HG02798 (cell line): ENCODE measurements around the gene DGKK.

ENCODE experiments used
- ATAC-seq: cut with Tn5 transposase; IDR thresholded peaks from one replicate; pipeline ENCODE4 v1.9.1; 2021; ENCODE audit warnings: mild to moderate bottlenecking; ENCODE audit not compliant: unreplicated experiment, poor library complexity

Gene DGKK

DNA sequence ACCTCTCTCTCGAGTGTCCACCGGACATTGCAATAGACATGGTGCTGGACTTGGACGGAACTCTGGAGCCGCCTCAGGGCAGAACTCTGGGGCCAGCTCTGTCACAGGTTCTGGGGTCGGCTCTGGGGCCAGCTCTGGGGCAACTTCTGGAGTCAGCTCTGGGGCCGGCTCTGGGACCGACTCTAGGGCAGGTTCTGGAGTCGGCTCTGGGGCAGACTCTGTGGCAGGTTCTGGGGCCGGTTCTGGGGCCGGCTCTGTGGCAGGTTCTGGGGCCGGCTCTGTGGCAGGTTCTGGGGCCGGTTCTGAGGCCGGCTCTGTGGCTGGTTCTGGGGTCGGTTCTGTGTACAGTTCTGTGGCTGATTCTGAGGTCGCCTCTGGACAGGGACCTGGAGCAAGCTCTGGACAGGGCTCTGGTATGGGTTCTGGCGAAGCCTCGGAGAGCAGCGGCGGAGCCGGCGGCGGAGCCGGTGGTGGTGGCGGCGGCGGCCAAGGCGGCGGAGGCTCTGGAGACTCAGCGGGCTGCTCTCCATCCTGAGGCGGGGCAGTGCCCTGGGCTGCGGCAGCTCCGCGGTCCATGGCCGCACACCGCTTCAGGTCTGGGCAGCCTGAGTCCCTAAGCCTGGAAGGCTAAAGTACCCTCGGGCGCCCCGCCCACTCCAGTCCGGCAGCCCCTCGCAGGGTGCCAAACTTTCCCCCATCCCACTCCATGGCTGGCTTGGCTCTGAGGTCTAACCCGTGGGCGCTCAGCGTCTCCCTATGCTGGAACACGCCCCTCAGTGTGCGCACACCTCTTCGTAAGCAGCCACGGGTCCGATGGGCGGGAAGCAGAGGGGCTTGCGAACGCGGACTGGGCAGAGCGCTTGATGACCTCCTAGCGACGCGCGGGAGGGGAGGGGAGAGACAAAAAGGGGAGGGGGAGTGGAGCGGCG is at the start of gene DGKK:
TSS of gene DGKK (minus strand) at position 723 of the 929 bp plus-strand sequence. CDS start at position 576, 147 bp downstream.
- ATAC-seq = no peak

GRCh38 chrX:50514811-50515210 is 44.2 kb upstream of the DGKK start:
- ATAC-seq = no peak

DNA sequence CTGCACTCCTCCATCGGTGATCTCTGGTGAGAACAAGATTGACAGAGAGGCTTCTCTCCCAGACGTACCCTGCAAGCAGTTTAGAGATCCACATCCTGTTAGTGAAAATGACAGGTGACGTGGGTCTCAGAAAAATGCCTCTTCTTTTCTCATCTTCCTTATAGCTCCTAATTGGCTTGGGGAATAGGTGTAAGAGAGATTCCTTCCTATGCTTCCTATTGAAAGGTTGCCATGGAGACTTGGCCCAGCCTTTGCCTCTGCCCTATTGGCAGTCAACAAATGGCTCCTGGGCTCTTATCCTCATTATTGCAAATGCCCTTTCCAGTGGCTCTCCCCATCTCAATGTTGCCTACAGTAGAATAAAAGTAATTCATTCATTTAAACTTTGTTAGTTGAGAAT is 26.5 kb upstream of the DGKK start:
- ATAC-seq = no peak

- no peak for ATAC-seq
These were observed 25.0 kb upstream of the DGKK start for GRCh38 chrX:50495616-50496015.

DNA sequence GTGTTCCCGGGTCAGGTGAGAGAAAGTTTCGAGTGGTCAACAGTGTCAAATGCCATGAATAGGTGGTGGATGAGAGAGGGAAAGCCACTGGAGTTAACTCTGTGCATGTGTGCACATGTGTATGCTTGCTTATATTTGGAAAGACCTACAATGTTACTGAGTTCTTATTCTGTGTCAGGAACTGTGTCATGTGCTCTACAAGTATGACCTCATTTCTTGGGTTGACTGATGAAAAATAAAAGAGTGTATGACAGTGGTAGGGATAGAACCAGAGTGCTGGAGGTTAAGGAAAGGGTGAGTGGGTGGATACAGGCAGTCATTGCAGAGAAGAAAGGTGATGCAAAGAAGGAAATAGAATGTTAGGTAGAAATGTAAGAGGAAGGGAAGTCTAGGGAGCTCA is 22.1 kb upstream of the DGKK start:
- ATAC-seq = no peak

DNA sequence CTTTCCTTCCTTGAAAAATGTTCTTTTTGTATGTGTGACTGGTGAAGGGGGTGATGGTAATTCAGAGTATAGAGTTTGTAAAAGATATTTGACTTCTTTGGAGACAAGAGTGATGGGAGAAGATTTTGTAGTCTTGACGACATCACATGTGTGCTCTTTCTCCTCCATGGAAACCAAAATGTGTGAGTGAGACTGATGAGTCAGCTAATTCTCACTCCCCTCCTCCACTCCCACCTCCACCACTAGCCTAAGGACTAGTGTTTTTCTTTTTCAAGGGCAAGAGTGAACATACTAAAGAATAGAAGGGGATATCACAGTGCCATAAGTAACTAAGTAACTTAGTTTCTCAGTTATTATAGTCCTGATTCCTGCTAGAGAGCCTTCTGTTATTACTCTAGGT is 14.0 kb upstream of the DGKK start:
- no peak for ATAC-seq

DNA sequence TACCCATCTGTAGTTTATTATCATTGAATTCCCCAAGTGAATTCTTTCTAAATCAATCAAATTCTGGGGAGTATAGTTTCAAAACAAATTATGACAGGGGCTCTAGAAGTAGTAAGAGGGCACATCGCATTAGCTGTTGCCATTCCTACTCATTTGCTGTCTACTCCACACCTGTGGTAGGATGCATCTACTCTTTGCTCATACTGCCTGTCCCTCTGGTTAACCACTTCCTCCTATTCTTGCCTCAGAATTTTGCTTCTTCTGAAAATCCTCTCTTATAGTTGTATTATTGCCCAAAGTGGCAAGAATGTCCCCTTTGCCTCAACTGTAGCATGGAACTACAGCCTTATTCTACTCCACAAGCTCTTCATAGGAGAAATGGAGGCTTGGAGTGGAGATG is 12.7 kb upstream of the DGKK start:
- no peak for ATAC-seq

DNA sequence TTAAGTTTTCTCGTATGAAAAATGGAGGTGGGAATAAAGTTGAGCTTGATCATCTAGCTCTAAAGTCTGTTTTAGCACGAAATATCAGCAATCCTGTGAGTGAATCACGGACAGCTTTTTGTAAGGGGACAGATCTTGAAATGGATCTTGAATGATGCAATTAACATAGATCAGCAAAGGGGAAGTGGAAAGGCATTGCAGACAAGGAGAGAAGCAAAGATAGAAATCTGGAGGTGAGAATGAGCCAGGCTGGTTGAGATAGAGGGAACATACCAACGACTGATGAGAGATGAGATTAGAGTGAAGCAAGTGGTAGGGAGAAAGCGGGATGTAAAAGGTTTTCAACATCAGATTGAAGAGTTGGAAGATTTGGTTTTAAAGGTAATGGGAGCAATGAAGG is 4.6 kb upstream of the DGKK start:
- no peak for ATAC-seq

DNA sequence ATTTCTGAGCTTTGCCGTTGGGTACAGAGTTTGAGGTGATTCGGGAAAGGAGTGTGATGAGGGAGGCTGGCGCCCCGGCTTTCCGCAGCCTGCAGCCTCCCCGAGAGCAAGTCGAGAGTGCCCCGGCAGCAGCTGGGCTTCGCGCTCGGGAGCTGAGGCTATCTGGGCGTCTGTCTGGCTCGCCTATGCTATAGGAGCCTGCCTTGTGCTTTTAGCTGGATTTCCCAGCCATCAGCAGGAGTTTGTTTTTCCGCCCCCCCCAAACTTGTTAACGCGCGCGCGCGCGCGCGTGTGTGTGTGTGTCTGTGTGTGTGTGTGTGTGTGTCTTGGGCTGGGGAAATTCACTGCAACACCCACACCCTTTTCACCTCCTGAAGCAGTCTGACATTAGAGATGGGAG is 765 bp upstream of the DGKK start:
- no peak for ATAC-seq

- no peak for ATAC-seq
These were observed 1.4 kb downstream of the DGKK start for GRCh38 chrX:50469206-50469605.

- no peak for ATAC-seq
These were observed 11.0 kb downstream of the DGKK start for GRCh38 chrX:50459615-50460014.

GRCh38 chrX:50458483-50458882 is 12.1 kb downstream of the DGKK start:
- ATAC-seq = no peak

DNA sequence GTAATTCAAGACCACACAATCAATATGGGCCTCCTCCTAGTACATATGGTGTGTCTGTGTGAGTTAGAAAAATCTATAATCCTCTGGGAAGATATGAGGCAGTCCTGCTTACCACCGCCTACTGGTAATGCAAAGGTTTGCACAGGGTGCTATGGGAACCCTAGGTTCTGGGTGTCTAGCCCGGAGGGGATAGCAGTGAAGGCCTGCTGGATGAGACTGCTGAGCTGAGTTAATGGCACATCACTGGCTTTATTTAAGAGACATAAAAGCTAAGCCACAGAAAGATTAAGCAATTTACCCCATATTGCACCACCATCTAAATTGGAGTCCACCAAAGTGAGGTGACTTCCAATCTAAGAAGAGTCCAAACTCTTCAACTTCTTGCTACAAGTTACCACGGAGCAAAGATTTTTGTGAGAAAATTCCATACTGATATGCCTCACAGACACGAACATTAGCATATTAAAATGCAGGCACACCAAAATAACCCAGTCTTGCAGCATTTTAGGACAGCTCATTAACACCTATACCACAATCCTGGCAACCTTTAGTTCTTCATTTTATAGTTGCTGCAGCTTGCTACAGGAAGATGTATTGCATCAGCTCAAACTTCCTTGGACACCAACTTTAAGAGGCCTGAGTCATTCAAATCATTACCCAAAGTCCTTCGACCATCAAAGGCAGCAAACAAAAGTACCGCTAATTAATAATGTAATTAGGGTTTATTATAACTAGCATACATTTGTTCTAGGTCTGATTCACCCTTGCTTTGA is 13.7 kb downstream of the DGKK start:
- no peak for ATAC-seq

- no peak for ATAC-seq
These were observed 17.8 kb downstream of the DGKK start for GRCh38 chrX:50452782-50453181.

- no peak for ATAC-seq
These were observed 20.3 kb downstream of the DGKK start for GRCh38 chrX:50450324-50450723.

GRCh38 chrX:50448565-50448964 is 22.1 kb downstream of the DGKK start:
- ATAC-seq = no peak

DNA sequence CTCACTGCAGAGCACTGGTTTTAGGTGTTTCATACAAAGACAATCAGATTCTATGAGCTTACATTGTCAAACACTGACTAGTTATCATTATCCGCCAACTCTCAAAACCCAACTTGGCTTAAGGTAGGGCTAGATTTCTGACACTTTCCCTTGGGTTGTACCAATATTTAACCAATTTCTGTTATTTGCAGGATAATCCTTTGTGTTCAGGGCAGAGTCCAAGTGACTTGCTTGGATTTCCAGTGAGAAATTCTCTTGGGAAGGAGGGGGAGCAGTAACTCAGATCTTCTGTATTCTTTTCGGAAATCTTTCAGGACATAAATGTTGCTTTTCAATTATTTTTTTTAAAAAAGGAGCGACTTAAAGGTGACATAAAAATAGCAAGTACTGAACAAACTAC is 23.1 kb downstream of the DGKK start:
- ATAC-seq = no peak

- no peak for ATAC-seq
These were observed 28.1 kb downstream of the DGKK start for GRCh38 chrX:50442426-50443116.

GRCh38 chrX:50436797-50437196 is 33.8 kb downstream of the DGKK start:
- ATAC-seq = no peak

DNA sequence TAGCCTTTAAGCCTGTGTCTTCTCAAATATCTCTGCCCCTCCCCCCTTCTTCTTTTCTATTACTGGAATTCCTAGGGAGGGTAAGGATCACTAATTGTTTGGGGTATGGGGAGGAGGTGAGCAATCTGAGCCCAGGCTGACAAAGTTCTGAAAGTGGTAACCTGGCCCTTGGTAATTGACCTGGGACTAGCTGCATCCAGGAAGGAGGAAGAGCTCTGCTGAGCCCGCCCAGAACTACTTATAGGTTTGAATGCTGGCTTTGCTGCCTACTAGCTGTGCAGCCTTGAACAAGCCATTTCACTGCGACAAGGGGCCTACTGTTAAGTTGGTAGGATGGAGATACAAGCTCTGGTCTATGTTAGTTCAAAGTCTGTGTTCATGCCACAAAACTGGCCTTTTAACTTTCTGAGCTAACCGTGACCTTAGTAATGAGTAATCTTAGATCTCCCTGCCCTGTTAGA is 37.8 kb downstream of the DGKK start:
- no peak for ATAC-seq

DNA sequence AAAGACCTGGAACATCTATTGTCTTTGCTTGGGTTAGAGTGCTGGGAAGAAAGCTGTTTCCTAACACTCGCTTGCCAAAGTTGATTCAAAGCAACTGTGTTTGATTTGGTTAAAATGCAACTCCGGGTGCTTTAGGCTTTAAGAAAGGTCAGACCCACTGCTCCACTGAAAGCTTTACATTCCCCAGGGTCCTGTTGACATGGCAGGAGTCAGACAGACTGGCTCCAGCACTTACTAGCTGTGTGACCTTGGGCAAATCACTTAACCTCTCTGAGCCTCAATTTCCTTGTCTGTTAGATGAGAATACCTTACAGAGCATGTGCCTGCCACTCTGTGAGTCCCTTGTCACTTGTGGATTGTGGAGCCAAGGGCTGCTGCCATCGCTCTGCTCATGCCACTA is 39.0 kb downstream of the DGKK start:
- no peak for ATAC-seq
